ENCODE results near the gene DDAH2.
"Not testable (repeated sequence)": the region's sequence is repeated elsewhere in the genome, so short reads cannot be mapped to it uniquely, and the experiment has no call there.

DDAH2 gene

GRCh38 chr6:31713465-31713864 is 15.6 kb downstream of the DDAH2 start:
- no peak for DNase-seq (ENCODE audit: low spot score)
- no peak for TF ChIP-seq CTCF (IDR thresholded peaks at IDR 0.05; ENCODE audit: extremely low read depth, insufficient read depth, missing control alignments)
- in situ Hi-C loops (cut with MboI; ENCODE audit: low pct_unique_long_range_greater_than_20kb, low sequenced_read_pairs, unreplicated experiment), result no loop called here

- DNase-seq (ENCODE audit: low spot score), result no peak
- TF ChIP-seq CTCF (IDR thresholded peaks at IDR 0.05; ENCODE audit: extremely low read depth, insufficient read depth, missing control alignments), result no peak
- in situ Hi-C loops (cut with MboI; ENCODE audit: low pct_unique_long_range_greater_than_20kb, low sequenced_read_pairs, unreplicated experiment), result no loop called here
Observed at GRCh38 chr6:31712296-31712695, 16.8 kb downstream of the DDAH2 start.

- DNase-seq (ENCODE audit: low spot score), result no peak
- TF ChIP-seq CTCF (IDR thresholded peaks at IDR 0.05; ENCODE audit: extremely low read depth, insufficient read depth, missing control alignments), result no peak
- in situ Hi-C loops (cut with MboI; ENCODE audit: low pct_unique_long_range_greater_than_20kb, low sequenced_read_pairs, unreplicated experiment), result no loop called here
Observed at GRCh38 chr6:31711233-31711632, 17.9 kb downstream of the DDAH2 start.

GRCh38 chr6:31710523-31711219 is 18.4 kb downstream of the DDAH2 start:
- in situ Hi-C loops (cut with MboI; ENCODE audit: low pct_unique_long_range_greater_than_20kb, low sequenced_read_pairs, unreplicated experiment), result no loop called here

GRCh38 chr6:31709157-31709556 is 19.9 kb downstream of the DDAH2 start:
- DNase-seq (ENCODE audit: low spot score), result not testable (repeated sequence)

More at GRCh38 chr6:31710523-31711219, 18.4 kb downstream of the DDAH2 start:
- TF ChIP-seq CTCF (IDR thresholded peaks at IDR 0.05; ENCODE audit: extremely low read depth, insufficient read depth, missing control alignments), result no peak
- DNase-seq (ENCODE audit: low spot score), result no peak

GRCh38 chr6:31708224-31708623 is 20.9 kb downstream of the DDAH2 start:
- in situ Hi-C loops (cut with MboI; ENCODE audit: low pct_unique_long_range_greater_than_20kb, low sequenced_read_pairs, unreplicated experiment), result no loop called here
- no peak for TF ChIP-seq CTCF (IDR thresholded peaks at IDR 0.05; ENCODE audit: extremely low read depth, insufficient read depth, missing control alignments)
- no peak for DNase-seq (ENCODE audit: low spot score)

More at GRCh38 chr6:31709157-31709556, 19.9 kb downstream of the DDAH2 start:
- in situ Hi-C loops (cut with MboI; ENCODE audit: low pct_unique_long_range_greater_than_20kb, low sequenced_read_pairs, unreplicated experiment), result not testable (repeated sequence)

- in situ Hi-C loops (cut with MboI; ENCODE audit: low pct_unique_long_range_greater_than_20kb, low sequenced_read_pairs, unreplicated experiment), result no loop called here
- DNase-seq (ENCODE audit: low spot score), result no peak
- no peak for TF ChIP-seq CTCF (IDR thresholded peaks at IDR 0.05; ENCODE audit: extremely low read depth, insufficient read depth, missing control alignments)
Observed at GRCh38 chr6:31707701-31708100, 21.4 kb downstream of the DDAH2 start.
